MCF 10A (cell line): Measurements from ENCODE around the gene ADAMTSL3. TPM values are rescaled to one million over a fixed set of nuclear protein-coding genes. Genes with fewer than 3 reads are reported as not detected.

ENCODE experiments used
- BruUV-seq: library from RNA; stranded (reverse); fragments of 400-500 nt; replicated peaks from 2 replicates; lab custom pipeline; 2021; lab: Mats Ljungman, UMichigan
- CTCF ChIA-PET: fragments of 300-600 bp; sonication (Branson Sonifier 250); formaldehyde crosslinking; extraction: SDS; loops from one replicate; lab custom pipeline; 2021; ENCODE audit warnings: antibody characterized with exemption, inconsistent platforms; lab: Yijun Ruan, JAX
- POLR2A ChIA-PET: fragments of 300-600, 350-650 bp; sonication (Branson Sonifier 250); formaldehyde crosslinking; extraction: SDS; loops from one replicate; lab custom pipeline; 2020; ENCODE audit warnings: antibody characterized with exemption, inconsistent platforms; lab: Yijun Ruan, JAX
- DNase-seq: peaks from one replicate; pipeline ENCODE4 v3.0.0-alpha.2; 2018; ENCODE audit not compliant: unreplicated experiment
- H3K27ac Mint-ChIP-seq: one replicate; pipeline ENCODE4 v1.8.0; 2022; ENCODE audit warnings: mild to moderate bottlenecking, low read depth, mixed read lengths; ENCODE audit not compliant: unreplicated experiment
- H3K27me3 Mint-ChIP-seq: one replicate; pipeline ENCODE4 v1.8.0; 2022; ENCODE audit warnings: mixed read lengths; ENCODE audit not compliant: insufficient read depth, unreplicated experiment
- H3K36me3 Mint-ChIP-seq: one replicate; pipeline ENCODE4 v1.8.0; 2022; ENCODE audit warnings: mild to moderate bottlenecking, moderate library complexity, mixed read lengths; ENCODE audit not compliant: insufficient read depth, unreplicated experiment
- H3K4me1 Mint-ChIP-seq: one replicate; pipeline ENCODE4 v1.8.0; 2022; ENCODE audit warnings: mixed read lengths; ENCODE audit not compliant: insufficient read depth, unreplicated experiment
- H3K4me3 Mint-ChIP-seq: one replicate; pipeline ENCODE4 v1.8.0; 2022; ENCODE audit warnings: mild to moderate bottlenecking, moderate library complexity, mixed read lengths; ENCODE audit not compliant: unreplicated experiment
- H3K9me3 Mint-ChIP-seq: one replicate; pipeline ENCODE4 v1.8.0; 2022; ENCODE audit warnings: mixed read lengths; ENCODE audit not compliant: unreplicated experiment
- intact Hi-C: fragments of 100-400 bp; cut with micrococcal nuclease; formaldehyde crosslinking; loops from 2 replicates; pipeline ENCODE4 v1.14.1; 2022
- total RNA-seq: library from RNA; stranded (reverse); gene quantifications from 2 replicates; pipeline ENCODE4 v1.2.3, GENCODE V29; 2022
- TF ChIP-seq, protein P1 (sequence below): fragments of 200-600 bp; IDR thresholded peaks from one replicate; pipeline ENCODE4 v1.8.0; 2022; ENCODE audit warnings: antibody characterized with exemption, mild to moderate bottlenecking; ENCODE audit not compliant: unreplicated experiment

The ADAMTSL3 gene
- total RNA-seq, 1 experiment from 2014 or later, result 1.2 TPM

DNA sequence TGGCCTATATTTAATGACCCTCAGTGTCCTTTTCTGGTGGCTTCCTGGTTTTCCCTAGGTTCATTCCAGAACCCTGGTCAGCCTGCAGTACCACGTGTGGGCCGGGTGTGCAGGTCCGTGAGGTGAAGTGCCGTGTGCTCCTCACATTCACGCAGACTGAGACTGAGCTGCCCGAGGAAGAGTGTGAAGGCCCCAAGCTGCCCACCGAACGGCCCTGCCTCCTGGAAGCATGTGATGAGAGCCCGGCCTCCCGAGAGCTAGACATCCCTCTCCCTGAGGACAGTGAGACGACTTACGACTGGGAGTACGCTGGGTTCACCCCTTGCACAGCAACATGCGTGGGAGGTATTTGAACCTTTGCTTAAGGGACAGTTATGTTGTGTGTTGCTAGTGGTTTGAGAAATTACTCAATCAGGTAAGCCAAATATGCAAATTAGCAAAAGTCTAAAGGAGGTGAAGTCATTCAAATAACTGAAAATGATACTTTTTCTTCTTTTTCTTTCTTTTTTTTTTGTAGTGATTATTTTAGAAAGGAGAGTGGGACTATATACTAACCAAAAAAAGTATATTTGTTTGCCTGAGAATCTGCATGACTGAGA is 259.2 kb downstream of the ADAMTSL3 start:
- TF ChIP-seq, protein P1, sequence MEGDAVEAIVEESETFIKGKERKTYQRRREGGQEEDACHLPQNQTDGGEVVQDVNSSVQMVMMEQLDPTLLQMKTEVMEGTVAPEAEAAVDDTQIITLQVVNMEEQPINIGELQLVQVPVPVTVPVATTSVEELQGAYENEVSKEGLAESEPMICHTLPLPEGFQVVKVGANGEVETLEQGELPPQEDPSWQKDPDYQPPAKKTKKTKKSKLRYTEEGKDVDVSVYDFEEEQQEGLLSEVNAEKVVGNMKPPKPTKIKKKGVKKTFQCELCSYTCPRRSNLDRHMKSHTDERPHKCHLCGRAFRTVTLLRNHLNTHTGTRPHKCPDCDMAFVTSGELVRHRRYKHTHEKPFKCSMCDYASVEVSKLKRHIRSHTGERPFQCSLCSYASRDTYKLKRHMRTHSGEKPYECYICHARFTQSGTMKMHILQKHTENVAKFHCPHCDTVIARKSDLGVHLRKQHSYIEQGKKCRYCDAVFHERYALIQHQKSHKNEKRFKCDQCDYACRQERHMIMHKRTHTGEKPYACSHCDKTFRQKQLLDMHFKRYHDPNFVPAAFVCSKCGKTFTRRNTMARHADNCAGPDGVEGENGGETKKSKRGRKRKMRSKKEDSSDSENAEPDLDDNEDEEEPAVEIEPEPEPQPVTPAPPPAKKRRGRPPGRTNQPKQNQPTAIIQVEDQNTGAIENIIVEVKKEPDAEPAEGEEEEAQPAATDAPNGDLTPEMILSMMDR, result no peak
- no TSS peak for BruUV-seq
- ChIA-PET CTCF (no interaction called here), POLR2A (no interaction called here)
- Mint-ChIP-seq H3K4me1 (no peaks in the 10 kb centered on the region), H3K27ac (no peak overlapping the region), H3K27me3 (no peaks in the 10 kb centered on the region), H3K9me3 (no peaks in the 10 kb centered on the region), H3K36me3 (no peaks in the 10 kb centered on the region), H3K4me3 (no peak overlapping the region)
- intact Hi-C loops, result no loop called here
- no peak for DNase-seq

DNA sequence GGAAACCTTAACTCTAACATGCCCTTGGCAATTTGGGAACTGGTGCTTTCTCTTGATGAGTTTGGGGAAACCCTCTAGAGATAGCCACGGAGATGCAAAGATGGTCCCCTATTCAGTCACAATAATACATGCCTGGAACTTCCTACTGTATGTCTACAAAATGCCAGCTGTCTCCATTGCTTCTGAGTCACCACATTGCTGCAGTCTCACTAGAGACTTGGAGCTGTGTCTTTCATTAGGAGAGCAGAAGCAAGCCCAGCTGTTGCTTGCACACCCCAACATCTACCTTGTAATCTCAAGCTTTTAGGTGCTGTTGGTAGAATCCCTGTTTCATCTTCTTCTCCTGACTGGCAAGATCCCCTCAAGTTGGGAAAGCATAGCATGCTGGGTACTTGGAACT is 261.0 kb downstream of the ADAMTSL3 start:
- Mint-ChIP-seq H3K36me3 (no peaks in the 10 kb centered on the region), H3K9me3 (peaks cover 5% of the 10 kb centered on the region), H3K4me3 (no peak overlapping the region), H3K4me1 (peaks cover 11% of the 10 kb centered on the region), H3K27me3 (no peaks in the 10 kb centered on the region), H3K27ac (no peak overlapping the region)
- TF ChIP-seq, protein P1, result no peak
- no peak for DNase-seq
- intact Hi-C loops, result no loop called here
- CTCF ChIA-PET, result no interaction called here
- BruUV-seq, result no TSS peak
- POLR2A ChIA-PET, result no interaction called here

DNA sequence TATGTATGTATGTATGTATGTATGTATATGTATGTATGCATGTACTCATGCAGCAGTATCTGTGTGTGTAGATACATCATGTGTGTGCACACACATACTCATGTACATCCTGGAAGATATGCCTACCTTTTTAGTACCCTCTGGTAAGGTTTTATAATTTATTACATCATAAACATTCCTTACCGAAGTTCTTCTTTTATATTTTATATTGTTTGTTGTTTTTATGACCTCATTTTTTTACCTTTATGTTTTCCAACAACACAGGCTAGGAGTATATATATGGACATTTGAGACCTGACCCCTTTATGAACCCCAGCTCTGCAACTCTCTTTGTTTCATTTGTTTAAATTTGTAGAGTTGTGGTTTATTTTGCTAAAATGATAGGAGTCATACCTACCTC is 263.5 kb downstream of the ADAMTSL3 start:
- no peak for DNase-seq
- H3K9me3 Mint-ChIP-seq, result peaks cover 5% of the 10 kb centered on the region
- no TSS peak for BruUV-seq
- H3K27me3 Mint-ChIP-seq, result no peaks in the 10 kb centered on the region
- no peak overlapping the region for H3K27ac Mint-ChIP-seq
- POLR2A ChIA-PET, result no interaction called here
- TF ChIP-seq, protein P1, result no peak
- no peaks in the 10 kb centered on the region for H3K36me3 Mint-ChIP-seq
- intact Hi-C loops, result no loop called here
- H3K4me1 Mint-ChIP-seq, result peaks cover 11% of the 10 kb centered on the region
- CTCF ChIA-PET, result no interaction called here
- H3K4me3 Mint-ChIP-seq, result no peak overlapping the region

DNA sequence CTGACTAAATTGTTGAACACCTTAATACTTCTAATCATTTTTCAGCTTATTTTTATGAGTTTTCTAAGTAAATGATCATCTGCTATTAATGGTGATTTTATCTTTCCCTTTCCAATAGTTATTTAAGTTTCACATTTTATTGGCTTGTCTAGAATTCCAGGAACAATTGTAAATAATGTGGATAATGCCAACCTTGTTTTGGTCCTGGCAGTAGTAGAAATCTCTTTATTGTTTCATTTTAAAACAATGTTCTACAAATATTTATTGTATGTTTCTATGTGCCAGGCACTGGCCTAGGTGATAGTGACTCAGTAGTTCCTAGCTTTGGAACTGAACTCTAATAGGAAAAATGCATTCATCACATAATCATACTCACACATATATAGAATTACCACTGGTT is 264.1 kb downstream of the ADAMTSL3 start:
- no peak overlapping the region for H3K27ac Mint-ChIP-seq
- no TSS peak for BruUV-seq
- CTCF ChIA-PET, result no interaction called here
- H3K27me3 Mint-ChIP-seq, result no peaks in the 10 kb centered on the region
- POLR2A ChIA-PET, result no interaction called here
- peaks cover 11% of the 10 kb centered on the region for H3K4me1 Mint-ChIP-seq
- no peak overlapping the region for H3K4me3 Mint-ChIP-seq
- TF ChIP-seq, protein P1, result no peak
- DNase-seq, result no peak
- intact Hi-C loops, result no loop called here
- peaks cover 5% of the 10 kb centered on the region for H3K9me3 Mint-ChIP-seq
- H3K36me3 Mint-ChIP-seq, result no peaks in the 10 kb centered on the region
